ENCODE measurements around the gene SNAPC3.
"Not testable (repeated sequence)": the region's sequence is repeated elsewhere in the genome, so short reads cannot be mapped to it uniquely, and the experiment has no call there.

The SNAPC3 gene

GRCh38 chr9:15426019-15426418 lies 3.3 kb downstream of the SNAPC3 start:
- no peak for DNase-seq

GRCh38 chr9:15427702-15428101 lies 5.0 kb downstream of the SNAPC3 start:
- DNase-seq, result not testable (repeated sequence)

GRCh38 chr9:15430920-15431844 lies 8.5 kb downstream of the SNAPC3 start:
- no peak for DNase-seq

- DNase-seq, result no peak
Observed at GRCh38 chr9:15433191-15433590, 10.5 kb downstream of the SNAPC3 start.

GRCh38 chr9:15433661-15434060 lies 11.0 kb downstream of the SNAPC3 start:
- DNase-seq, result no peak

GRCh38 chr9:15438891-15439290 lies 16.2 kb downstream of the SNAPC3 start:
- DNase-seq, result no peak

- DNase-seq, result not testable (repeated sequence)
Observed at GRCh38 chr9:15441841-15442240, 19.2 kb downstream of the SNAPC3 start.

- not testable (repeated sequence) for DNase-seq
Observed at GRCh38 chr9:15442264-15442663, 19.6 kb downstream of the SNAPC3 start.

GRCh38 chr9:15444141-15444540 lies 21.5 kb downstream of the SNAPC3 start:
- DNase-seq, result no peak

GRCh38 chr9:15453956-15454355 lies 31.3 kb downstream of the SNAPC3 start:
- no peak for DNase-seq

- DNase-seq, result no peak
Observed at GRCh38 chr9:15461056-15461455, 38.4 kb downstream of the SNAPC3 start.

GRCh38 chr9:15461601-15462000 lies 38.9 kb downstream of the SNAPC3 start:
- no peak for DNase-seq

GRCh38 chr9:15468145-15468544 lies 45.5 kb downstream of the SNAPC3 start:
- DNase-seq, result no peak

- DNase-seq, result no peak
Observed at GRCh38 chr9:15469406-15469805, 46.7 kb downstream of the SNAPC3 start.

- DNase-seq, result no peak
Observed at GRCh38 chr9:15469862-15470261, 47.2 kb downstream of the SNAPC3 start.

GRCh38 chr9:15475923-15476536 lies 53.4 kb downstream of the SNAPC3 start:
- DNase-seq, result no peak

GRCh38 chr9:15480028-15480427 lies 57.4 kb downstream of the SNAPC3 start:
- no peak for DNase-seq

- DNase-seq, result no peak
Observed at GRCh38 chr9:15482146-15482545, 59.5 kb downstream of the SNAPC3 start.

GRCh38 chr9:15484802-15485201 lies 62.1 kb downstream of the SNAPC3 start:
- no peak for DNase-seq

GRCh38 chr9:15485836-15486666 lies 63.4 kb downstream of the SNAPC3 start:
- peak in 1 of 2 experiments; percentile 18 for DNase-seq

GRCh38 chr9:15491950-15492349 lies 69.3 kb downstream of the SNAPC3 start:
- no peak for DNase-seq

GRCh38 chr9:15492485-15493150 lies 69.9 kb downstream of the SNAPC3 start:
- no peak for DNase-seq
